ENCODE results near the gene ZBTB17.

- TF ChIP-seq POLR2A (IDR thresholded peaks at IDR 0.05), result no peak
- TF ChIP-seq, protein P1, sequence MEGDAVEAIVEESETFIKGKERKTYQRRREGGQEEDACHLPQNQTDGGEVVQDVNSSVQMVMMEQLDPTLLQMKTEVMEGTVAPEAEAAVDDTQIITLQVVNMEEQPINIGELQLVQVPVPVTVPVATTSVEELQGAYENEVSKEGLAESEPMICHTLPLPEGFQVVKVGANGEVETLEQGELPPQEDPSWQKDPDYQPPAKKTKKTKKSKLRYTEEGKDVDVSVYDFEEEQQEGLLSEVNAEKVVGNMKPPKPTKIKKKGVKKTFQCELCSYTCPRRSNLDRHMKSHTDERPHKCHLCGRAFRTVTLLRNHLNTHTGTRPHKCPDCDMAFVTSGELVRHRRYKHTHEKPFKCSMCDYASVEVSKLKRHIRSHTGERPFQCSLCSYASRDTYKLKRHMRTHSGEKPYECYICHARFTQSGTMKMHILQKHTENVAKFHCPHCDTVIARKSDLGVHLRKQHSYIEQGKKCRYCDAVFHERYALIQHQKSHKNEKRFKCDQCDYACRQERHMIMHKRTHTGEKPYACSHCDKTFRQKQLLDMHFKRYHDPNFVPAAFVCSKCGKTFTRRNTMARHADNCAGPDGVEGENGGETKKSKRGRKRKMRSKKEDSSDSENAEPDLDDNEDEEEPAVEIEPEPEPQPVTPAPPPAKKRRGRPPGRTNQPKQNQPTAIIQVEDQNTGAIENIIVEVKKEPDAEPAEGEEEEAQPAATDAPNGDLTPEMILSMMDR (IDR thresholded peaks at IDR 0.05), result no peak
These were observed 44.0 kb downstream of the ZBTB17 start for GRCh38 chr1:15931884-15932283.

Data from Peyer's patch (tissue), 4 donors.